ENCODE results near the gene SCLT1.

SCLT1 gene

DNA sequence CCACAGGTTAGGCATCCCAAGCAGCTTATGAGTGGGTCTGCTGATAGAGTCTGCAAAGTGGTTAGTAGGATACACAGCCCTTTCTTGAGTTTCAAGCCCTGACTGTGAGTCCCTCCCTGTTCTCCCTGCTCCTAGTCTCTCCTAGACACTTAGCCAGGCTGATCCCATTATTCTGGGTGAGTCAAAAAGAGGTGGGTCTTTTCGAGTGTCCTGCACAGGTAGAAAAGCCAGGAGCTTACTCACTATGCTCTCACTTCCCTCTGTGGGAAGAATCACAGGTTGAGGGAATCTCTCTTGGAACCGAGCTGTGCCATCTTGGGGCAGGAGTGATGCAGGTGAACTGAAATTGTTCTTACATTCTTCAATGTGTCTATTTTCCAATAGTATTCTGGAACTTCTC, 29.7 kb downstream of the SCLT1 start:
- TF ChIP-seq EGR1 (IDR thresholded peaks at IDR 0.05) (no peak), RAD21 (IDR thresholded peaks at IDR 0.05; ENCODE audit: low read depth) (no peak), YY1 (IDR thresholded peaks at IDR 0.05; ENCODE audit: low read depth) (no peak), EP300 (IDR thresholded peaks at IDR 0.05; ENCODE audit: borderline replicate concordance) (no peak), ZBTB7A (IDR thresholded peaks at IDR 0.05; ENCODE audit: low read depth) (no peak), TEAD4 (IDR thresholded peaks at IDR 0.05) (no peak), CEBPB (IDR thresholded peaks at IDR 0.05) (no peak), TAF1 (IDR thresholded peaks at IDR 0.05; ENCODE audit: low read depth) (no peak), CREB1 (IDR thresholded peaks at IDR 0.05; ENCODE audit: low read depth) (no peak), NFIC (IDR thresholded peaks at IDR 0.05) (no peak)
- TF ChIP-seq, protein P1, sequence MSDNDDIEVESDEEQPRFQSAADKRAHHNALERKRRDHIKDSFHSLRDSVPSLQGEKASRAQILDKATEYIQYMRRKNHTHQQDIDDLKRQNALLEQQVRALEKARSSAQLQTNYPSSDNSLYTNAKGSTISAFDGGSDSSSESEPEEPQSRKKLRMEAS (IDR thresholded peaks at IDR 0.05), result no peak
- TF ChIP-seq, protein P2, sequence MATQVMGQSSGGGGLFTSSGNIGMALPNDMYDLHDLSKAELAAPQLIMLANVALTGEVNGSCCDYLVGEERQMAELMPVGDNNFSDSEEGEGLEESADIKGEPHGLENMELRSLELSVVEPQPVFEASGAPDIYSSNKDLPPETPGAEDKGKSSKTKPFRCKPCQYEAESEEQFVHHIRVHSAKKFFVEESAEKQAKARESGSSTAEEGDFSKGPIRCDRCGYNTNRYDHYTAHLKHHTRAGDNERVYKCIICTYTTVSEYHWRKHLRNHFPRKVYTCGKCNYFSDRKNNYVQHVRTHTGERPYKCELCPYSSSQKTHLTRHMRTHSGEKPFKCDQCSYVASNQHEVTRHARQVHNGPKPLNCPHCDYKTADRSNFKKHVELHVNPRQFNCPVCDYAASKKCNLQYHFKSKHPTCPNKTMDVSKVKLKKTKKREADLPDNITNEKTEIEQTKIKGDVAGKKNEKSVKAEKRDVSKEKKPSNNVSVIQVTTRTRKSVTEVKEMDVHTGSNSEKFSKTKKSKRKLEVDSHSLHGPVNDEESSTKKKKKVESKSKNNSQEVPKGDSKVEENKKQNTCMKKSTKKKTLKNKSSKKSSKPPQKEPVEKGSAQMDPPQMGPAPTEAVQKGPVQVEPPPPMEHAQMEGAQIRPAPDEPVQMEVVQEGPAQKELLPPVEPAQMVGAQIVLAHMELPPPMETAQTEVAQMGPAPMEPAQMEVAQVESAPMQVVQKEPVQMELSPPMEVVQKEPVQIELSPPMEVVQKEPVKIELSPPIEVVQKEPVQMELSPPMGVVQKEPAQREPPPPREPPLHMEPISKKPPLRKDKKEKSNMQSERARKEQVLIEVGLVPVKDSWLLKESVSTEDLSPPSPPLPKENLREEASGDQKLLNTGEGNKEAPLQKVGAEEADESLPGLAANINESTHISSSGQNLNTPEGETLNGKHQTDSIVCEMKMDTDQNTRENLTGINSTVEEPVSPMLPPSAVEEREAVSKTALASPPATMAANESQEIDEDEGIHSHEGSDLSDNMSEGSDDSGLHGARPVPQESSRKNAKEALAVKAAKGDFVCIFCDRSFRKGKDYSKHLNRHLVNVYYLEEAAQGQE (IDR thresholded peaks at IDR 0.05; ENCODE audit: low read depth), result no peak
- TF ChIP-seq, protein P3, sequence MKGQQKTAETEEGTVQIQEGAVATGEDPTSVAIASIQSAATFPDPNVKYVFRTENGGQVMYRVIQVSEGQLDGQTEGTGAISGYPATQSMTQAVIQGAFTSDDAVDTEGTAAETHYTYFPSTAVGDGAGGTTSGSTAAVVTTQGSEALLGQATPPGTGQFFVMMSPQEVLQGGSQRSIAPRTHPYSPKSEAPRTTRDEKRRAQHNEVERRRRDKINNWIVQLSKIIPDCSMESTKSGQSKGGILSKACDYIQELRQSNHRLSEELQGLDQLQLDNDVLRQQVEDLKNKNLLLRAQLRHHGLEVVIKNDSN (IDR thresholded peaks at IDR 0.05), result no peak

DNA sequence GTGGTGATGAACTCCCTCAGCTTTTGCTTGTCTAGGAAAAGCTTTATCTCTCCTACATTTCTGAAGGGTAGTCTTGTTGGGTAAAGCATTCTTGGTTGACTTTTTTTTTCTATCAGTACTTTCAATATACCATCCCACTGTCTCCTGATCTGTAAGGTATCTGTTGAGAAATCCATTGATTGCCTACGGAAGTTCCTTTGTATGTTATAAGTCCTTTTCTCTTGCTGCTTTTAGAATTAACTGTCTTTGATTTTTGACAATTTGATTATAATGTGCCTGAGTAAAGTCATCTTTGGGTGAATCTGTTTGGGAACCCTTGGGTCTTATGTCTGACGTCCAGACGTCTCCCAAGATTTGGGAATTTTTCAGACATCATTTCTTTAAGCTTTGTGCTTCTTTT, 30.8 kb downstream of the SCLT1 start:
- TF ChIP-seq CEBPB (IDR thresholded peaks at IDR 0.05), result no peak

DNA sequence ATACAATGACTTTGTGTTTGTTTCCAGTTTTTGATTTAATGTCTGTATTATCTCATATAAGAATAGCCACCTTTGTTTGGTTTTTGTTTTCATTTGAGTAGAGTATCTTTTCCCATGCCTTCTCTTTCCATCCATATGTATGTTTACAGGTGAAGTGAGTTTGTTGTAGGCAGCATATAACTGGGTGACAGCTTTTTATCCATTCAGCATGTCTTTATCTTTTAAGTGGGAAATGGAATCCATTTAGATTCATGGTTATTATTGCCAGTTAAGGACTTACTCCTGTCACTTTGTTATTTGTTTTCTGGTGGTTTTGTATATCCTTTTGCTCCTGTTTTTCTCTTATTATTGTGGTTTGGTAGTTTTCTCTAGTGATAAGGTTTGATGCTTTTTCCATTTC, 34.3 kb downstream of the SCLT1 start:
- no peak for TF ChIP-seq YY1 (IDR thresholded peaks at IDR 0.05; ENCODE audit: low read depth)
- TF ChIP-seq RAD21 (IDR thresholded peaks at IDR 0.05; ENCODE audit: low read depth), result no peak
- TF ChIP-seq, protein P2 (IDR thresholded peaks at IDR 0.05; ENCODE audit: low read depth), result no peak
- no peak for TF ChIP-seq EGR1 (IDR thresholded peaks at IDR 0.05)
- no peak for TF ChIP-seq TAF1 (IDR thresholded peaks at IDR 0.05; ENCODE audit: low read depth)
- TF ChIP-seq NFIC (IDR thresholded peaks at IDR 0.05), result no peak
- no peak for TF ChIP-seq ZBTB7A (IDR thresholded peaks at IDR 0.05; ENCODE audit: low read depth)
- TF ChIP-seq TEAD4 (IDR thresholded peaks at IDR 0.05), result no peak

DNA sequence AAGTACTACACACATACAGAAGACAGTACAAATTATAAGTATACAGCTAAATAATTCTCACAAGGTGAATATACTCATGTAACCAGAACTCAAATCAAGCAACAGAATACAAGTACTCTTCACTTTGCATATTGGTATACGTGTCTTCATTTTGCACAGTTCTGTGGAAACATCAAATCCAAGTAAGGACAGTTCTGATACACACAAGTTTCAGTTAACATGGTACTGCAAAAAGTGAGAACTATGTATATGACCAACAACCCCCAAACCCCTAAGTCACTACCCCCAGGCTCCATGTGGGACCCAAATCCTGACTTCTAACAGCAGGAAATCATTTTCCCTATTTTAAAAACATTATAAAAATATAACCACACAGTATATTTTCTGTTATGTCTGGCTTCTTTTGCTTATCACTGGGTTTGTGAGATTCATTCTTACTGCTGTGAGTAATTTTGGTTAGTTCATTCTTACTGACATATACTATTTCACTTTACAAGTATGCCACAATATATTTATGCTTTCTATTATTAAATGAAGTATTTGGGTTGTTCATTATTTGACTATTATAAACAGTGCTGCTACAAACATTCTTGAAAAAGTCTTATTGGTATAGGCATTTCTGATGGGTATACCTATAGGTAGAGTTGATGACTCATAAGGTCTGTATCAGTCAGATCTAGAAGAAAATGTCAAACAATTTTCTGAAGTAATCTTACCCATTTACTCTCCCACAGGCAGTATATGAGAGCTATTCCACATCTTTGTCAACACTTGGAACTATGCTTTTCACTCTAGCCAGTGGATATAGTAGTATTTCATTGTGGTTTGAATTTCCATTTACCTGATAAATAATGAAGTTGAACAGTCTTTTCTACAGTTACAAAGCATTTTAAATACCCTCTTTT, 47.0 kb downstream of the SCLT1 start:
- no peak for TF ChIP-seq EP300 (IDR thresholded peaks at IDR 0.05; ENCODE audit: borderline replicate concordance)
- TF ChIP-seq, protein P3 (IDR thresholded peaks at IDR 0.05), result no peak
- TF ChIP-seq FOXM1 (IDR thresholded peaks at IDR 0.05; ENCODE audit: borderline replicate concordance, low read depth), result no peak
- TF ChIP-seq YY1 (IDR thresholded peaks at IDR 0.05; ENCODE audit: low read depth), result no peak
- TF ChIP-seq, protein P1 (IDR thresholded peaks at IDR 0.05), result no peak
- no peak for TF ChIP-seq ZBTB7A (IDR thresholded peaks at IDR 0.05; ENCODE audit: low read depth)
- no peak for TF ChIP-seq CEBPB (IDR thresholded peaks at IDR 0.05)
- TF ChIP-seq TAF1 (IDR thresholded peaks at IDR 0.05; ENCODE audit: low read depth), result no peak
- TF ChIP-seq RAD21 (IDR thresholded peaks at IDR 0.05; ENCODE audit: low read depth), result no peak
- TF ChIP-seq EGR1 (IDR thresholded peaks at IDR 0.05), result no peak
- no peak for TF ChIP-seq TCF12 (IDR thresholded peaks at IDR 0.05; ENCODE audit: low read depth)
- TF ChIP-seq TEAD4 (IDR thresholded peaks at IDR 0.05), result no peak

DNA sequence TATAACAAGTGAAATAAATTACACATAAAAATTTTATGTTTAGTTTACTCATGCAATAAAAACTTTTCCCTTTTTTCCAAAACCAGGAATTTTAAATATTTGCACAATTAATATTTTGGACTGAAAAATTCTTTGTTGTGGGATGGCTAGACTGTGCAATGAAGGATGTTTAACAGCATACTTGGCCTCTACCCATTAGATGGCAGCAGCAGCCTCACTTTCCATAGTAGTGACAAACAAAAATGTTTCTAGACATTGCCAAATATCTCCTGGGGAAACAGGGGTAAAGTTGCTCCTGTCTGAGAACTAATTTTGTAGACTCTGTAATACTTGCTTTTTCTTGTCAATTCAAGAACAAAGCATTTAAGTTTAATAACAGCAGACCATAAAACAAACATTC, 49.8 kb downstream of the SCLT1 start:
- TF ChIP-seq TCF12 (IDR thresholded peaks at IDR 0.05; ENCODE audit: low read depth), result no peak
- TF ChIP-seq, protein P3 (IDR thresholded peaks at IDR 0.05), result no peak
- no peak for TF ChIP-seq EGR1 (IDR thresholded peaks at IDR 0.05)
- TF ChIP-seq TAF1 (IDR thresholded peaks at IDR 0.05; ENCODE audit: low read depth), result no peak
- no peak for TF ChIP-seq CEBPB (IDR thresholded peaks at IDR 0.05)
- no peak for TF ChIP-seq TEAD4 (IDR thresholded peaks at IDR 0.05)
- TF ChIP-seq EP300 (IDR thresholded peaks at IDR 0.05; ENCODE audit: borderline replicate concordance), result no peak
- TF ChIP-seq FOXM1 (IDR thresholded peaks at IDR 0.05; ENCODE audit: borderline replicate concordance, low read depth), result no peak
- no peak for TF ChIP-seq RAD21 (IDR thresholded peaks at IDR 0.05; ENCODE audit: low read depth)
- no peak for TF ChIP-seq NFIC (IDR thresholded peaks at IDR 0.05)

Data from Ishikawa (cell line).